ENCODE results near the gene SPEG. TPM values are rescaled to one million over a fixed set of nuclear protein-coding genes. Genes with fewer than 3 reads are reported as not detected.
A peak's percentile ranks its signal among the peaks of the same experiment; 100 is the strongest.

SPEG gene
- total and polyA plus RNA-seq, 4 donors = 81.6 to 1,108 (median 357) TPM

GRCh38 chr2:219506153-219506801, 71.6 kb downstream of the SPEG start:
- no peak overlapping the region for H3K27ac ChIP-seq (ENCODE audit: low read depth in 1 of 2, low read length in 2 of 2)
- ATAC-seq (ENCODE audit: low FRiP score) = no peak
- intact Hi-C loops (cut with DNase I) = no loop called here
- no peaks in the 10 kb centered on the region for H3K9me3 ChIP-seq (ENCODE audit: control insufficient read depth, low read length)
- no peaks in the 10 kb centered on the region for H3K27me3 ChIP-seq (ENCODE audit: control insufficient read depth in 1 of 2, insufficient read depth in 2 of 2, low read length in 1 of 2)
- DNase-seq = no peak
- no peak overlapping the region for H3K4me3 ChIP-seq (ENCODE audit: low read length in 2 of 2)
- H3K36me3 ChIP-seq (ENCODE audit: control insufficient read depth in 1 of 2, insufficient read depth in 2 of 2, low read length in 1 of 2) = peaks cover 0 to 4% of the 10 kb centered on the region in 2 donors
- no peaks in the 10 kb centered on the region for H3K4me1 ChIP-seq (ENCODE audit: control insufficient read depth in 1 of 2, insufficient read depth in 2 of 2, low read length in 2 of 2)
- WGBS, 2 donors = 76 to 80% methylated on average over 23 of the region's 23 CpGs

GRCh38 chr2:219506802-219507526, 72.3 kb downstream of the SPEG start:
- H3K27me3 ChIP-seq (ENCODE audit: control insufficient read depth in 1 of 2, insufficient read depth in 2 of 2, low read length in 1 of 2) = no peaks in the 10 kb centered on the region
- H3K4me3 ChIP-seq (ENCODE audit: low read length in 2 of 2) = no peak overlapping the region
- H3K36me3 ChIP-seq (ENCODE audit: control insufficient read depth in 1 of 2, insufficient read depth in 2 of 2, low read length in 1 of 2) = peaks cover 0 to 4% of the 10 kb centered on the region in 2 donors
- no peaks in the 10 kb centered on the region for H3K4me1 ChIP-seq (ENCODE audit: control insufficient read depth in 1 of 2, insufficient read depth in 2 of 2, low read length in 2 of 2)
- DNase-seq (no peak), ATAC-seq (ENCODE audit: low FRiP score) (no peak)
- H3K9me3 ChIP-seq (ENCODE audit: control insufficient read depth, low read length) = no peaks in the 10 kb centered on the region
- no peak overlapping the region for H3K27ac ChIP-seq (ENCODE audit: low read depth in 1 of 2, low read length in 2 of 2)
- intact Hi-C loops (cut with DNase I) = no loop called here
- 53 to 60% methylated on average over 17 of the region's 17 CpGs for WGBS, 2 donors

- H3K36me3 ChIP-seq (ENCODE audit: control insufficient read depth in 1 of 2, insufficient read depth in 2 of 2, low read length in 1 of 2) = peaks cover 0 to 4% of the 10 kb centered on the region in 2 donors
- no peak for ATAC-seq (ENCODE audit: low FRiP score)
These were observed 73.2 kb downstream of the SPEG start for GRCh38 chr2:219507581-219508443.

GRCh38 chr2:219508444-219508734, 73.7 kb downstream of the SPEG start:
- DNase-seq (no peak), ATAC-seq (ENCODE audit: low FRiP score) (no peak)
- no peaks in the 10 kb centered on the region for H3K27me3 ChIP-seq (ENCODE audit: control insufficient read depth in 1 of 2, insufficient read depth in 2 of 2, low read length in 1 of 2)
- intact Hi-C loops (cut with DNase I) = no loop called here
- no peaks in the 10 kb centered on the region for H3K4me1 ChIP-seq (ENCODE audit: control insufficient read depth in 1 of 2, insufficient read depth in 2 of 2, low read length in 2 of 2)
- no peak overlapping the region for H3K4me3 ChIP-seq (ENCODE audit: low read length in 2 of 2)
- H3K36me3 ChIP-seq (ENCODE audit: control insufficient read depth in 1 of 2, insufficient read depth in 2 of 2, low read length in 1 of 2) = peaks cover 0 to 4% of the 10 kb centered on the region in 2 donors
- no peak overlapping the region for H3K27ac ChIP-seq (ENCODE audit: low read depth in 1 of 2, low read length in 2 of 2)
- WGBS, 2 donors = 55 to 60% methylated on average over 4 of the region's 4 CpGs
- no peaks in the 10 kb centered on the region for H3K9me3 ChIP-seq (ENCODE audit: control insufficient read depth, low read length)

More at GRCh38 chr2:219507581-219508443, 73.2 kb downstream of the SPEG start:
- H3K4me1 ChIP-seq (ENCODE audit: control insufficient read depth in 1 of 2, insufficient read depth in 2 of 2, low read length in 2 of 2) = no peaks in the 10 kb centered on the region
- intact Hi-C loops (cut with DNase I) = no loop called here
- DNase-seq = no peak
- H3K9me3 ChIP-seq (ENCODE audit: control insufficient read depth, low read length) = no peaks in the 10 kb centered on the region
- no peak overlapping the region for H3K4me3 ChIP-seq (ENCODE audit: low read length in 2 of 2)
- no peak overlapping the region for H3K27ac ChIP-seq (ENCODE audit: low read depth in 1 of 2, low read length in 2 of 2)
- no peaks in the 10 kb centered on the region for H3K27me3 ChIP-seq (ENCODE audit: control insufficient read depth in 1 of 2, insufficient read depth in 2 of 2, low read length in 1 of 2)
- WGBS, 2 donors = 23 to 24% methylated on average over 8 of the region's 8 CpGs

GRCh38 chr2:219508971-219509779, 74.5 kb downstream of the SPEG start:
- ATAC-seq (ENCODE audit: low FRiP score) = peak; percentile 24
- intact Hi-C loops (cut with DNase I) = no loop called here

GRCh38 chr2:219509780-219510511, 75.3 kb downstream of the SPEG start:
- H3K27ac ChIP-seq (ENCODE audit: low read depth in 1 of 2, low read length in 2 of 2) = no peak overlapping the region
- H3K4me3 ChIP-seq (ENCODE audit: low read length in 2 of 2) = no peak overlapping the region
- no peaks in the 10 kb centered on the region for H3K27me3 ChIP-seq (ENCODE audit: control insufficient read depth in 1 of 2, insufficient read depth in 2 of 2, low read length in 1 of 2)
- ATAC-seq (ENCODE audit: low FRiP score) (peak; percentile 83), DNase-seq (peak; percentile 73 to 87)
- intact Hi-C loops (cut with DNase I) = no loop called here
- peaks cover 0 to 4% of the 10 kb centered on the region in 2 donors for H3K36me3 ChIP-seq (ENCODE audit: control insufficient read depth in 1 of 2, insufficient read depth in 2 of 2, low read length in 1 of 2)
- H3K4me1 ChIP-seq (ENCODE audit: control insufficient read depth in 1 of 2, insufficient read depth in 2 of 2, low read length in 2 of 2) = no peaks in the 10 kb centered on the region
- H3K9me3 ChIP-seq (ENCODE audit: control insufficient read depth, low read length) = no peaks in the 10 kb centered on the region
- WGBS, 2 donors = 1% methylated on average over 26 of the region's 26 CpGs

More at GRCh38 chr2:219508971-219509779, 74.5 kb downstream of the SPEG start:
- Histone ChIP-seq H3K4me1 (ENCODE audit: control insufficient read depth in 1 of 2, insufficient read depth in 2 of 2, low read length in 2 of 2) (no peaks in the 10 kb centered on the region), H3K36me3 (ENCODE audit: control insufficient read depth in 1 of 2, insufficient read depth in 2 of 2, low read length in 1 of 2) (peaks cover 0 to 4% of the 10 kb centered on the region in 2 donors), H3K27ac (ENCODE audit: low read depth in 1 of 2, low read length in 2 of 2) (no peak overlapping the region), H3K4me3 (ENCODE audit: low read length in 2 of 2) (no peak overlapping the region), H3K27me3 (ENCODE audit: control insufficient read depth in 1 of 2, insufficient read depth in 2 of 2, low read length in 1 of 2) (no peaks in the 10 kb centered on the region), H3K9me3 (ENCODE audit: control insufficient read depth, low read length) (no peaks in the 10 kb centered on the region)
- WGBS, 2 donors = 3 to 4% methylated on average over 12 to 14 of the region's 14 CpGs
- DNase-seq = no peak

GRCh38 chr2:219510512-219511135, 76.0 kb downstream of the SPEG start:
- Histone ChIP-seq H3K4me1 (ENCODE audit: control insufficient read depth in 1 of 2, insufficient read depth in 2 of 2, low read length in 2 of 2) (no peaks in the 10 kb centered on the region), H3K27ac (ENCODE audit: low read depth in 1 of 2, low read length in 2 of 2) (no peak overlapping the region), H3K9me3 (ENCODE audit: control insufficient read depth, low read length) (no peaks in the 10 kb centered on the region), H3K4me3 (ENCODE audit: low read length in 2 of 2) (no peak overlapping the region), H3K27me3 (ENCODE audit: control insufficient read depth in 1 of 2, insufficient read depth in 2 of 2, low read length in 1 of 2) (no peaks in the 10 kb centered on the region), H3K36me3 (ENCODE audit: control insufficient read depth in 1 of 2, insufficient read depth in 2 of 2, low read length in 1 of 2) (peaks cover 0 to 4% of the 10 kb centered on the region in 2 donors)
- DNase-seq (no peak), ATAC-seq (ENCODE audit: low FRiP score) (no peak)
- 22 to 30% methylated on average over 19 to 22 of the region's 22 CpGs for WGBS, 2 donors
- intact Hi-C loops (cut with DNase I) = no loop called here
